ENCODE data around the gene WNK1.

DNA sequence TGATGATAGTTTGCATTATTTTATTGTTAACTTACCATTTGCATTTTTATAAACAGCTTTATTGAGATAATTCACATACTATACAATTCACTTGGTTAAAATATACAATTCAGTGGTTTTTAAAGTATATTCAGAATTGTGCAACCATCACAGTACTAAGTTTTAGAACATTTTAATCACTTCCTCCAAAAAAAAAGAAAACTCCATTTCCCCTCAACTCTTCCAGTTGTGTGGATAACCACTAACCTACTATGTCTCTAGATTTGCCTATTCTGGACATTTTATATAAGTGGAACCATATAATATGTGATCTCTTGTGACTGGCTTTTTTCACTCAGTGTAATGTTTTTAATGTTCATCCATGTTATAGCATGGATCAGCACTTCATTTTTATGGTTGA lies 41.3 kb downstream of the WNK1 start:
- TF ChIP-seq, protein P1, sequence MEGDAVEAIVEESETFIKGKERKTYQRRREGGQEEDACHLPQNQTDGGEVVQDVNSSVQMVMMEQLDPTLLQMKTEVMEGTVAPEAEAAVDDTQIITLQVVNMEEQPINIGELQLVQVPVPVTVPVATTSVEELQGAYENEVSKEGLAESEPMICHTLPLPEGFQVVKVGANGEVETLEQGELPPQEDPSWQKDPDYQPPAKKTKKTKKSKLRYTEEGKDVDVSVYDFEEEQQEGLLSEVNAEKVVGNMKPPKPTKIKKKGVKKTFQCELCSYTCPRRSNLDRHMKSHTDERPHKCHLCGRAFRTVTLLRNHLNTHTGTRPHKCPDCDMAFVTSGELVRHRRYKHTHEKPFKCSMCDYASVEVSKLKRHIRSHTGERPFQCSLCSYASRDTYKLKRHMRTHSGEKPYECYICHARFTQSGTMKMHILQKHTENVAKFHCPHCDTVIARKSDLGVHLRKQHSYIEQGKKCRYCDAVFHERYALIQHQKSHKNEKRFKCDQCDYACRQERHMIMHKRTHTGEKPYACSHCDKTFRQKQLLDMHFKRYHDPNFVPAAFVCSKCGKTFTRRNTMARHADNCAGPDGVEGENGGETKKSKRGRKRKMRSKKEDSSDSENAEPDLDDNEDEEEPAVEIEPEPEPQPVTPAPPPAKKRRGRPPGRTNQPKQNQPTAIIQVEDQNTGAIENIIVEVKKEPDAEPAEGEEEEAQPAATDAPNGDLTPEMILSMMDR (IDR thresholded peaks at IDR 0.05): no peak
- TF ChIP-seq POLR2A (IDR thresholded peaks at IDR 0.05): no peak

All from adrenal gland (tissue), 5 donors.